D721Med (cell line): ENCODE measurements around the gene SETD3.

Experiments used
- DNase-seq: peaks from one replicate; pipeline ENCODE4 v3.0.0; 2011; ENCODE audit warnings: low spot score; ENCODE audit not compliant: insufficient read length
- FAIRE-seq: peaks from 2 replicates; lab custom pipeline; 2011; peaks lifted over from hg19 to GRCh38; lab: Jason Lieb, UNC
- CTCF ChIP-seq: IDR thresholded peaks from 2 replicates; pipeline ENCODE4 v1.5.1; 2012; ENCODE audit warnings: mild to moderate bottlenecking, control low read depth; ENCODE audit not compliant: insufficient read depth; ENCODE audit errors: missing control alignments

The SETD3 gene

DNA sequence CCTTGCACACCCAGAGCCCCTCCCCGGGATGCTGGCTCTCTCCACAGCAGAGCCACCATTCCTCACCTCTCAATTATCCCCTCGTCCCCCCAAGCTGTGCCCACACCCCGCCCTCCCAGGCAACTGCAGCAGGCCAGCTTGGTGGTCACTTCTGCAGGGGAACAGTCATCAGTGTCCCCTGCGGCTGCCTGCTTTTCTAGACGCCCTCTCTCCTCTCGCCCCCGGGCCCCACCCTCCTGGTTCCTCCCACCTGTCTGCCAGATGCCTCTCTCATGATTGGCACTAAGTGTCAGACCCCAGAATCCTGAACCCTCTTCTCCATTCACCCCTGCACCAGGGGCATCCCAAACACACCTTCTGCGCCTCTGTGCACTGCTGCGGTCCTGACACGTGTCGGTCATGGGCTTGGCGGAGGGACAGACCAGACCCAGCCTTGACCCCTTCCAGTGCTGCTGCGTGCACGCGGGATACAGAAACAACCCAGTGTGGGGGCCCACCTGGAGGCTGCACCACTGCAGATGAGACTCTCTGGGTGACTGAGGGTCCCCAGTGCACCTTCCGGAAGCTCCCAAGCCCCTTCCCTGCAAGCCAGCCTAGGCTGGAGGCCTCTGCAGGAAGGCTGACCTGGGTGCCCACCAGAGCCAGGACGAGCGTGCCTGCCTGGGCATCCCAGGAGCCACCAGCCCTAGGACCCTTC is 99.5 kb downstream of the SETD3 start:
- TF ChIP-seq CTCF: no peak
- no peak for FAIRE-seq
- DNase-seq: no peak

DNA sequence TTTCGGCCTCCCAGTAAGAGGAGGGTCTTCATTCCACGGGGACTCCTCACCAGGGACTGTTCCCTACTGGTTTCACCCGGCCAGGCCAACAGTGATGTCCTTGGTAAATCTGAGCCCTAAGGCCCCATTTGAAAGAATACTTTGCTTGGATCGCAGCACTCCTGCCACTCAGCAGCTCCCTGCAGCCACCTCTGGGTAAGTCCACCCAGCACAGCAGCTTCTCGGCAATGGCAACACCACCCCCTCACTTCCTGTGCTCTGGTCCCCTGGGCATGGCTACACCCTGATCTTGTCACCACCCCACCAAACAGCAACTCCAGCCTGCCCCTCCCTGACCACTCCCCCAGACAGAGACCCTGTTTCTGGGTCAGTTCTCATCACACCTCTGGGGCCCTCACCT is 100.3 kb downstream of the SETD3 start:
- DNase-seq: no peak
- no peak for FAIRE-seq
- TF ChIP-seq CTCF: no peak

DNA sequence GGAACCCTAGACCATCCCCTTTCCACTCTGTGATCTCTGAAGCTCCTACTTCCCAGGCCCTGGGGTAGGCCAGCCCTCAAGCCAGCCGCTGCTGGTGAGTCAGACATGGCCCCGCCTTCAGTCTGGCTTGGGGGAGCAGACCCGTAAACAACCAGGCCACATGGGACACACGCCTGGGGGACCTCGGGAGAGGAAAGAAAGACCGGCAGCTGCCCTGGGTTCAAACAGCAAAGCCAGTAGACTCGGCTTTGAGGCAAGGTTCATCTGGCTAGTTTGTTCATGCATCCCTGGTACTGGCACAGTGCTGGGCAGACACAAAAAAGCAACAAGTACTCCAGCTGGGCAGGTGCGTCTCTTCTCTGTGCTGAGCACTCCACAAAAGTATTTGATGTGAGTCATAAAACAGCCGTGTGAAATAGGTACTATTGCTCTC is 101.9 kb downstream of the SETD3 start:
- FAIRE-seq: no peak
- no peak for TF ChIP-seq CTCF
- DNase-seq: no peak

DNA sequence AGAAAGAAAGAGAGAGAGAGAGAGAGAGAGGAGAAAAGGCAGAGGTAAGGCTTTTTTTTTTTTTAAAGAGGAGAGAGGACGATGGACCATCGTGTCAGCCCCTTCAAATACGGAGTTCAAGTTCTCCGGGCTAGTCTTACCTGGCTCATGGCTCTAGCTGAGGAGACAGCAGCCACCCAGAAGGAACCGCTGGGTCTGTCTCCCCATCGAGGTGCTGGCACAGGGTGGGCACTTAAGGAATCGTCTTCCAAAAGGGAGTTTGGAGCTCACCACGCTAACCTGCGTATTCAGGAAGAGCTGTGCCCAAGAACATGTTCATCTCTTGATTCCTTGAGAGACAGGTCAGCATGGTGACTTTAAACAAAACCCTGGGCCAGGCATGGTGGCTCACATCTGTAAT is 102.7 kb downstream of the SETD3 start:
- no peak for DNase-seq
- no peak for FAIRE-seq
- no peak for TF ChIP-seq CTCF

DNA sequence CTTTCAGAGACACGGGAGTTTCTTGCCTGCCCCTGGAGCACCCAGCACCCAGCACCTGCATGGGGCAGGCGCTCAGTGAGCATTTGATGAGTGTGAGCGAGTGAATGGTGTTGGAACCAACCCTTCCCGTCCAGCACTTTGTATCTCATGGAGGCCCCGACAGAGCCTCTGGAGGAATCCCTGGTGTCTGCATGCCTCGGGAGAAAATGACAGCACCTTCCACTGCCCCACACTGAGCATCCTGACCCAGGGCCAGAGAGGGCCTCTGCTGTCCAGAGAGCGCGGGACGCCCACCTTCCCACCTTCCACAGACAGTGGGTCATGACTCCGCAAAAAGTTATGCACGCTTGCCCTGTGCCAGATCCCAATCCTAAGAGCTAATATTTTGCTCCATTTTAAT is 105.7 kb downstream of the SETD3 start:
- FAIRE-seq: no peak
- no peak for TF ChIP-seq CTCF
- no peak for DNase-seq

GRCh38 chr14:99363616-99364290 is 116.9 kb downstream of the SETD3 start:
- TF ChIP-seq CTCF: no peak
- FAIRE-seq (no peak), DNase-seq (no peak)

GRCh38 chr14:99363051-99363450 is 117.6 kb downstream of the SETD3 start:
- FAIRE-seq: no peak
- DNase-seq: no peak
- TF ChIP-seq CTCF: no peak
